Activated CD4-positive, alpha-beta T cell treated with anti-CD3 and anti-CD28 coated beads, Interleukin-2, amount 50 U/mL, for 1 hour (primary cell): Measurements from ENCODE around the gene ELF1.
"Not testable (repeated sequence)": the region's sequence is repeated elsewhere in the genome, so short reads cannot be mapped to it uniquely, and the experiment has no call there.

Experiments
- DNase-seq: peaks from one replicate; pipeline ENCODE4 v3.0.0-alpha.2; 2020

Gene ELF1

GRCh38 chr13:40929883-40930282 is 89.2 kb downstream of the ELF1 start:
- DNase-seq, result not testable (repeated sequence)

DNA sequence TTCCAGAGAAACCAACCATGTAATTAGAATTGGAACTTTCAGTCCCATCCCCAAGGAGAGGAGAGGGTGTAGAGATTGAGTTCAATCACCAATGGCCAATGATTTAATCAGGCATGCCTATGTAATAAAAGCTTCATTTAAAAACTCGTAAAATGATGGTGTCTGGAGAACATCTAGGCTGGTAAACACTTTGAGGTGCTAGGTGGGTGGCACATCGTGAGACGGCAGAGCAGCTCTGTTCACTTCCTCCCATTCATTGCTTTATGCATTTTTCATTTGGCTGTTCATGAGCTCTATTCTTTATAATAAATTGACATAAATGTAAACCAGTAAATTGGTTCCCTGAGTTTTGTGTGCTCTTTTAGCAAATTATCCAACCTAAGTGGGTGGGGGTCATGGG is 90.1 kb downstream of the ELF1 start:
- DNase-seq, result no peak

- DNase-seq, result no peak
Observed at GRCh38 chr13:40927929-40928328, 91.2 kb downstream of the ELF1 start.

DNA sequence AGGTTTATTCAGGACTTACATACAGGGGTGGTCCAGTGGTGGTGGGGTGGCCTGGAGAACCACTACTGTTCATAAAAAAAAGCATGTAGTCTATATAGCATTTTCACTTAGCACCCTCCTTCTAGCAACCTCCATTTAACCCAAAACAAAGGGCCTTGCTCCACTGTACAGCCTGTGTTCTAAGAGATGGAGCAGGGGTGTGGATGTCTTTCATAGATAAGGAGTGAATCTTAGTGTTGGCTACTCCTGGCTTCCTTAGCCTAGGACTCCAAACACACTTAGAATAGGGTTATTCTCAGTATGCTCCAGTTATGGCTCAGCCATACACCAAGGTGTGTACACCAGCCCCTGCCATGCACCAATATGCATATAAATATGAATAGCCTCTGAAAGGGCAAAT is 95.2 kb downstream of the ELF1 start:
- no peak for DNase-seq

- no peak for DNase-seq
Observed at GRCh38 chr13:40922437-40923040, 96.6 kb downstream of the ELF1 start.

GRCh38 chr13:40920826-40921225 is 98.3 kb downstream of the ELF1 start:
- DNase-seq, result no peak

GRCh38 chr13:40919901-40920300 is 99.2 kb downstream of the ELF1 start:
- DNase-seq, result not testable (repeated sequence)

DNA sequence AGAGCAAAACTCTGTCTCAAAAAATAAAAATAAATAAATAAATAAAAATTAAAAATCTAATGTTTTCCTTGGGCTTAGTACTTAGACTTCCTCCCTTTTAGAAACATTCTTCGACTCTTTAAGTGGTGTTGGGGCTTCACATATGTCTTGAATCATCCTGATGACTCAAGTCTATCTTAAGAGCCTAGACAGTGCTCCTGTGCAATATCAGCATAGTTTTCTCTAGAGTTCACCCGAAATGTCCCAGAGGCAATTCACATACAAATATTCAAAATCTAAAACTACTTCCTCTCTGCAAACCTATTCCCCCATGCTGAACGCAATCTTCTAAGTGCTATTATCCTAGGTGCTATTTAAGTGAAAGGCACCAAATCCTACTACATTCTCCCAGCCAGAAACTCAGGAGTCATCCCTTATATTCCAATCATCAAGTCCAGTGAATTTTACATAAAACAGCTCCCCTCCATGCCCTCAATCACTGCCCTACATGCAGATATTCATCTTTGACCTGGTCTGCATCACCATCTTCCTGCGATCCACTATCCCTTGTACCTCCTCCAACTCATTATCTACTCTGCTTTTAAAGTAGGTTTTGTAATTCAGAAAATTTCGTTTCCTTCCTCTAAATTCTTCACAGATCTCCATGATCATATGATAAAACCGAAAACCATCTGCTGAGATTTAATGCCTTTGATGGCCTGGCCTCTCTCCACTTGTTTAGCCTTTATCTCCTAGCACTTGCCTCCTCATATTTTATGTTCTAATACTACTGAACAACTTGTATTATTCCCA is 102.7 kb downstream of the ELF1 start:
- no peak for DNase-seq

DNA sequence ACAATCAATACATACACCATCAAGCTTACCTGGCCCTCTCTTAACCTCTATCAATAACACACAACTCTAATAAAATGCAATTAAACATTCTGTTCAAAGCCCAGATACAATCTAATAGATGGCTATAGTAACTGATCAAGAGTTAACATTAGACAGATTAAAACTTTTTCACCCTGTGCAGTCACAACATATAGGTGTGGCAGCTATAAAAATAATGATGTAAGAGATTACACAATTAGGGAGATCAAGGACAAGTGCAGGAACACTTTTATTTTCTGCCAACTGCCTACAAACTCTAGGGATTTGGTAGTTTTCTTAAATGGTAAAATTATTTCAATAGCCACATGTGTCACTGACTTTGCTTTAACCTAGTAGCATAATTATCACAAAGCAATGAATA is 104.3 kb downstream of the ELF1 start:
- DNase-seq, result not testable (repeated sequence)

DNA sequence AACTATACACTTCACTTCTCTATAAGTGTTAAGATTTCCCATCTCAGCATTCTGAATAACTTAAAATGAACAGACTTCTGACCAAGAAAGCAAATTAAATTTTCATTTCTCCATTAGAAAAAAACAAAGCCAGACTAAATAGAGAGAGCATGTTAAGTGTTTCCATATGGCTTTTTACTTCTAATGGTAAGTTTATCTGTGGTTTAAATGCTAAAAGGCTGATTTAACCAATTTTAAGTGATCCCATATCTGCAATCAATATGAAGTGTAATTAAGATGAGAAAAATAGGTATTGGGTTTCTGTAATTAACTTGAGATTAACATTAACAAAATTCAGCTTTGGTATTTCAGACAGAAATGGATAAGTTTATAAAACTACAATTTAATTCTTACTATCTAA is 107.8 kb downstream of the ELF1 start:
- DNase-seq, result no peak

- no peak for DNase-seq
Observed at GRCh38 chr13:40910324-40911050, 108.6 kb downstream of the ELF1 start.

- not testable (repeated sequence) for DNase-seq
Observed at GRCh38 chr13:40909541-40910200, 109.4 kb downstream of the ELF1 start.

- DNase-seq, result no peak
Observed at GRCh38 chr13:40908546-40908945, 110.6 kb downstream of the ELF1 start.

DNA sequence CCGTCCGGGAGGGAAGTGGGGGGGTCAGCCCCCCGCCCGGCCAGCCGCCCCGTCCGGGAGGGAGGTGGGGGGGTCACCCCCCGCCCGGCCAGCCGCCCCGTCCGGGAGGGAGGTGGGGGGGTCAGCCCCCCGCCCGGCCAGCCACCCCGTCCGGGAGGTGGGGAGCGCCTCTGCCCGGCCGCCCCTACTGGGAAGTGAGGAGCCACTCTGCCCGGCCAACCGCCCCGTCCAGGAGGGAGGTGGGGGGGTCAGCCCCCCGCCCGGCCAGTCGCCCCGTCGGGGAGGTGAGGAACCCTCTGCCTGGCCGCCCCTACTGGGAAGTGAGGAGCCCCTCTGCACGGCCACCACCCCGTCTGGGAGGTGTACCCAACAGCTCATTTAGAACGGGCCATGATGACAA is 118.1 kb downstream of the ELF1 start:
- DNase-seq, result not testable (repeated sequence)

DNA sequence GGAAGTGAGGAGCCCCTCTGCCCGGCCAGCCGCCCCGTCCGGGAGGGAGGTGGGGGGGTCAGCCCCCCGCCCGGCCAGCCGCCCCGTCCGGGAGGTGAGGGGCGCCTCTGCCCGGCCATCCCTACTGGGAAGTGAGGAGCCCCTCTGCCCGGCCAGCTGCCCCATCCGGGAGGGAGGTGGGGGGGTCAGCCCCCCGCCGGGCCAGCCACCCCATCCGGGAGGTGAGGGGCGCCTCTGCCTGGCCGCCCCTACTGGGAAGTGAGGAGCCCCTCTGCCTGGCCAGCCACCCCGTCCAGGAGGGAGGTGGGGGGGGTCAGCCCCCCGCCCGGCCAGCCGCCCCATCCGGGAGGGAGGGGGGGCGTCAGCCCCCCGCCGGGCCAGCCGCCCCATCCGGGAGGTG is 118.5 kb downstream of the ELF1 start:
- not testable (repeated sequence) for DNase-seq

DNA sequence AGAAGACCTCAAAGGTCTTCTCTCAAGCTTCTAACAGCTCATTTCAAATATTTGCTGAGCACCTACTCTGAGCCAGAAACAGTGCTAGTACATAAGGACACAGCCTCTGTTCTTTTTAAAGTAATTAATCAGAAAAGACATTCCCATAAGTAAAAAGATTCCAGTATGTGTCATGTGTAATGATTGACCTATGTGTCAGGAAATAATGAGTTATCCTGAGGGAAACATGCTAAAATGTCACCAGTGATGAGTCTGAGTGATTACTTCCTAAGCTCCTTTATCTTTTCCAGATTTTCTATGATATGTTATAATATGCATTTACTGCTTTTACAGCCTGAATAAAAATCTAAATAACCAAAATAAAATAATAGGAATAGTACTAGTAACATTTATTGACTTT is 122.1 kb downstream of the ELF1 start:
- DNase-seq, result no peak

GRCh38 chr13:40895227-40896184 is 123.6 kb downstream of the ELF1 start:
- DNase-seq, result no peak

DNA sequence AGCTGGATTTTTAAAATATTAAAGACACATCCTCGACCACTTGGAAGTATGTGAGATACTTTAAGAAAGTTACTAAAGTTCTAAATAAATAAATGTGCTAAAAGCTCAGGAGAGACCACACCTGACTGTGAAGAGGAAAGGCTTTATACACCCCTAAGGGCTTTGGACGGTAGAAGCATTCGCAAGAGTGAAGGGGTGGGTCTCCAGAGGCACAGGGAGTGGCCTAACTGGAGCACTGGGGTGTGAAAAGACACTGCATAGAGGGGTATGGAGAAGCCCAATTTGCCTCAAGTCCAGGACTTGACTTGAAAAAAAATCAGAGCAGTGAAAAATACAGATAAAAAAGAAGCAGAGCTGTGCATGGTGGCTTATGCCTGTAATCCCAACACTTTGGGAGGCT is 125.5 kb downstream of the ELF1 start:
- not testable (repeated sequence) for DNase-seq

- no peak for DNase-seq
Observed at GRCh38 chr13:40886017-40886416, 133.1 kb downstream of the ELF1 start.

DNA sequence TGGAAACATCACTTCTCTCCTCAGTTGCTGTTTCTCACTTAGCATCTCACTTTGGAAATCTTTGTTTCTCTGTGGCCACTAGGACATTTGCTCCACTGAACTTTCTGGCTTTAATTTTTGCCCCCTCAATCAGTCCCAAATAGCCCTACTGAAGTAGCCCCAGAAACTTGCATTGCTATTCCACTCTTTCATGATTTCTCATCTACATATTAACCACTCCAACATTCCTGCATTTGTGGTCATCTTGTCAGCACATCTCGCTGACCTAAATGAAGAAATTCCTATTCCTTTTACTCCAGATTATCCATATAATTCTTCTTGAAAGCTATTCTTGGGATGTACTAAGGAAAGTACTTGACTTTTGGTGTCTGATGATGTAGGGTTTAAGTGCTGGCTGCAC is 134.9 kb downstream of the ELF1 start:
- not testable (repeated sequence) for DNase-seq
